Eye (tissue), 1 donor: Measurements from ENCODE around the gene ANO9.

ENCODE experiments used
- DNase-seq: peaks from one replicate; pipeline ENCODE4 v3.0.0-alpha.2; 2015

The ANO9 gene

GRCh38 chr11:380996-381395, 60.8 kb downstream of the ANO9 start:
- no peak for DNase-seq

- no peak for DNase-seq
These were observed 61.3 kb downstream of the ANO9 start for GRCh38 chr11:380491-380890.

GRCh38 chr11:380095-380480, 61.7 kb downstream of the ANO9 start:
- no peak for DNase-seq

- DNase-seq, result no peak
These were observed 62.4 kb downstream of the ANO9 start for GRCh38 chr11:379205-380094.

DNA sequence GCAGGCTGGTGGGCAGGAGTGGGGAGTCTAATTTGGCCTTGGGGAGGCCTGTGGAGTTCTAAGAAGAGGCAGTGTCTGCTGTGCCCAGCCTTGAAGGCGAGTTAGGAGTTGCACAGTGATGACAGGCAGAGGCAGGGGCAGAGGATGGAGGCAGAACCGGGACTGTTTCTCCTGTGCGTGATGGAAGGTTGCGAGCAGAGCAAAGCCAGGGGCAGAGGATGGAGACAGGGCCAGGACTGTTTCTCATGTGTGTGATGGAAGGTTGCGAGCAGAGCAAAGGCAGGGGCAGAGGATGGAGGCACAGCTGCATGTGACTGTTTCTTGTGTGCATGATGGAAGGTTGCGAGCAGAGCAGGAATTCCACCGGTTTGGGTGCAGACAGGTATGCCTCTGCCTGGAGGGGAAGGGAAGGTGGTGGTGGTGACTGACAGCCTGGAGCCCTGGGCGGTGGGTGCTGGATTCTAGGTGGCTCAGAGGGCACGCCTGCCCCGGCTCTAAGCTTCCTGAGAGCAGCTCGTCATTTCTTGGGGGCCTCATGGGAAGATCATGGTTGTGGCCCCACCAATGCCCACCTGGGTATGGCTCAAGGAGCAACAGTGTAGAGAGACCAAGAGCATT, 63.8 kb downstream of the ANO9 start:
- no peak for DNase-seq

GRCh38 chr11:377174-377865, 64.5 kb downstream of the ANO9 start:
- no peak for DNase-seq

GRCh38 chr11:376531-377173, 65.2 kb downstream of the ANO9 start:
- DNase-seq, result no peak

GRCh38 chr11:375065-376025, 66.5 kb downstream of the ANO9 start:
- no peak for DNase-seq

DNA sequence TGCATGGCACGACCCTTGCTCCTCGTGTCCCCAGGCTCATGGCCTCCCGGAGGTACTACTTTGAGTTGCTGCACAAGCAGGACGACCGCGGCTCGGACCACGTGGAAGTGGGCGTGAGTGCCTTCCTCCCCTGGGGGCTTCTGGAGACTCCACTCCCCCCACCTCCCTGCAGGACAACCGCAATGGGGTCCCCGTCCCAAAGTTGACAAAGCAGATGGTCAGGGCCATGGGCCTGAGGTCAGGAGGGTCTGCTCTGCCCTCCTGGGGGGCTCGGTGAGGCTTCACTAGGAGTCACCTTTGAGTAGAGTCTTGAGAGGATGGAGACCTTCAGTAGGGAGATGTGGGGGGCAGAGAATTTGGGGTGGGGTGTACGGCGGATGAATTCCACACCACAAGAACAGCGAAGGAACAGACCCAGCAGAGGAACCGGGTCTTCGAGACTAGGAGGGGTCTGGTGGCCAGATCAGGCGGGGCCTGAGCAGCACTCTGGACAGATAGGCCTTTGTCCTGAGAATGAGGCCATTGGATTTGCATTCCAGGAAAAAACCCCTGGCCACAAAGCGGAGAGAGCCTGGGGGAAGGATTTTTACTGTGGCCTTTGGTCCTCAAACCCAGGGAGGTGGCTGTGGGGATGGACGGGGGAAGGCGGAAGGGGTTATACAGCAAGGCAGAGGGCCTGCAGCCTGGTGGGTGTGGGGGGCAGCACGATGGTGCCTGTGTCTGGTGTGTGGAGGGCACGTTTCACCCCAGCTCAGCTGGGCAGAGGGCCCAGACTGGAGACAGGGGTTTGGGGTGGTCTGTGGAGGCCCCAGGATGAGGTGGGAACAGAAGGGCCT, 67.9 kb downstream of the ANO9 start:
- DNase-seq, result no peak

- no peak for DNase-seq
These were observed 68.7 kb downstream of the ANO9 start for GRCh38 chr11:372809-373715.

- no peak for DNase-seq
These were observed 69.9 kb downstream of the ANO9 start for GRCh38 chr11:371716-372590.

GRCh38 chr11:371051-371450, 70.8 kb downstream of the ANO9 start:
- DNase-seq, result no peak

DNA sequence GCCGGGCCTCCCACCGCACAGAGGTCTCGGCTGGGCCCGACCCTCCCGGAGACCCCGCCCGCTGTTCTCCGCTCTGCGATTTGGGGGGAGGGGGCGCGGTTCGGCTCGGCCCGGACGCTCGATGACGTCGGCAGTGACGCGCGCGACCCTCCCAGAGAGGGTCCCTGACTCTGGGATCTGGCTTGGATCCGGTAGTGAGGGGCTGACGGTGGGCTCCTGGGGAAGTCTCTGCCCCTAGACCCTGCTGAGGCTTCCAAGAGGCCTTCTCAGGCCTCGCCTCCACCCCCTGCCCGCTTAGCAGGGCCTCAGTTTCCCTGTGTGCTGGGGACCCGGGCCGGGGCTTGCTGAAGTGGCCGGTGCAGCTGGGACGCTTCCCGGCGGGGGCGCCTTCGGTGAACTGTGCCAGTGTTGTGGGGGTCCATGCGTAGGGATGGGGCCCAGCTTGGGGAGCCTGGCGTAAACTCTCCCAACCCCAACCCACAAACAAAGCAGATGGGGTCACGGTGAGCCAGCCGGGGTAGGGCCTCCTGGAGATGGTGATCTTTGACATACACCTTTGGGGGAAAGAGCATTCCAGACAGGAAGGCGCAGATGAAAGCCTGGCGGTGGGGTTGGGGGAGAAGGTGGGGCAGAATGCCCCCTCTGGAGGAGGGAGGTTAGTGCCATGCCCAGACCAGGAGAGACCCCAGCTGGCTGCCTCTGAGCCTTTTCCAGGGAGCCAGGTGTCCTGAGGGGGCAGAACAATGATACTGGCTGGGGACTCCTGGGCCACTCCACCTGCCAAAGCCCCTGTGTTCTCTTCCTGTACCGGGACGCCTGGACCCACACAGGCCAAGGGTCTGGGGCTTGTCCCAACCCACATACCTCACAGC, 71.5 kb downstream of the ANO9 start:
- peak; percentile 82 for DNase-seq

DNA sequence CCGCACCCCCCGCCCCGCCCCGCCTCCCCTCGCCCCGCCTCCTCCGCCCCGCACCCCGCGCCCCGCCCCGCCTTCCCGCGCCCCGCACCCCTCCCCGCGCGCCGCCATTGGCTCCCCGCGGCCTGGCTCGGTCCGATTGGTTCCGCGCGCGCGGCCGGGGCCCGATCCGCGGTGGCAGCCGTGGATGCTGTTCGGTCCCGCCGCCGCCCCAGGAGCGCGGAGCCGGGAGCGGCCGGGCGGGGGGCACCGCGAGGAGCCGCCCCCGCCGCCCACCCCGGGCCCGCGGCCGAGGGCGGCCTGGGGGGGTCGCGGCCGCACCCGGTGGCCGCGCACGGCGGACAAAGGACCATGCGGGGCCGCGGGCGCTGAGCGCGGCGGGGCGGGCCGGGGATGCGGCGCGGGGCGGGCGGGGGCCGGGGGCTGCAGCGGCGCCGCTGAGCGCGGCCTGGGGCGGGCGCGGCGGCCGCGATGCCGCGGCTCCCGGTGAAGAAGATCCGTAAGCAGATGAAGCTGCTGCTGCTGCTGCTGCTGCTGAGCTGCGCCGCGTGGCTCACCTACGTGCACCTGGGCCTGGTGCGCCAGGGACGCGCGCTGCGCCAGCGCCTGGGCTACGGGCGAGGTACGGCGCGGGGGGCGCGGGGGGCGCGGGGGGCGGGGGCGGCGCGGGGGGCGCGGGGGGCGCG, 72.3 kb downstream of the ANO9 start, which contains the start of gene B4GALNT4:
TSS of gene B4GALNT4 (plus strand) at position 164 of the 683 bp plus-strand sequence. CDS start at position 469, 305 bp downstream.
- DNase-seq, result peak; percentile 77

- peak; percentile 70 for DNase-seq
These were observed 73.1 kb downstream of the ANO9 start for GRCh38 chr11:368414-369335.

GRCh38 chr11:367956-368413, 73.8 kb downstream of the ANO9 start:
- peak; percentile 39 for DNase-seq
